ENCODE data around the gene PLEKHS1. TPM values are rescaled to one million over a fixed set of nuclear protein-coding genes. Genes with fewer than 3 reads are reported as not detected.
"Not testable (repeated sequence)": the region's sequence is repeated elsewhere in the genome, so short reads cannot be mapped to it uniquely, and the experiment has no call there.

Gene PLEKHS1
- polyA plus RNA-seq, 1 of the 3 experiments (the other 2 are of a cell fraction) = not detected

GRCh38 chr10:113808168-113808567 lies 56.7 kb downstream of the PLEKHS1 start:
- TF ChIP-seq SMC3 (IDR thresholded peaks at IDR 0.05; ENCODE audit: low read depth, low read length) (no peak), NRF1 (IDR thresholded peaks at IDR 0.05; ENCODE audit: low read depth, low read length) (no peak), TAF1 (IDR thresholded peaks at IDR 0.05; ENCODE audit: borderline replicate concordance, low read depth, low read length) (no peak), MEF2A (IDR thresholded peaks at IDR 0.05; ENCODE audit: borderline replicate concordance, low read depth) (no peak), EP300 (IDR thresholded peaks at IDR 0.05; ENCODE audit: borderline replicate concordance in 1 of 2, low read depth in 1 of 2, low read length in 1 of 2) (no peak), FOXM1 (IDR thresholded peaks at IDR 0.05; ENCODE audit: low read depth) (no peak), TCF12 (IDR thresholded peaks at IDR 0.05) (no peak)
- 21% methylated on average over 3 of the region's 3 CpGs for WGBS (ENCODE audit: low lambda C conversion rate)
- CTCF ChIA-PET = interaction anchor here (1.1 to 2.5 kb wide), 3 partner anchors 9 to 295 kb away, joined by 3 to 10 read pairs (median 3); no protein-coding TSS in a partner anchor

GRCh38 chr10:113814700-113815099 lies 63.2 kb downstream of the PLEKHS1 start:
- H3K4me1 ChIP-seq (ENCODE audit: control insufficient read depth in 1 of 2, insufficient read depth in 2 of 2, low read depth in 1 of 2, low read length in 1 of 2); POLR2A ChIA-PET; H3K9ac ChIP-seq; DNase-seq; H3K27me3 ChIP-seq (ENCODE audit: insufficient read depth); H3K27ac ChIP-seq (ENCODE audit: low read depth in 2 of 2, low read length in 1 of 2); H3K79me2 ChIP-seq (ENCODE audit: insufficient read depth); H4K20me1 ChIP-seq (ENCODE audit: insufficient read depth); H3K9me3 ChIP-seq; H3K4me2 ChIP-seq; H3K36me3 ChIP-seq (replicated peaks in 1 of 2; ENCODE audit: control insufficient read depth in 1 of 2, insufficient read depth in 2 of 2, low read length in 1 of 2); H2AFZ ChIP-seq (ENCODE audit: low read depth); H3F3A ChIP-seq (replicated peaks; ENCODE audit: insufficient read depth); H3K4me3 ChIP-seq (ENCODE audit: low read depth in 2 of 2, low read length in 1 of 2); H3K9me2 ChIP-seq: not testable (repeated sequence)
- CTCF ChIA-PET = interaction anchor here (1.3 to 2.5 kb wide), 2 partner anchors 16 to 110 kb away, joined by 3 to 8 read pairs; no protein-coding TSS in a partner anchor
- 74% methylated on average over 1 of the region's 1 CpG for WGBS (ENCODE audit: low lambda C conversion rate)

More at GRCh38 chr10:113808168-113808567, 56.7 kb downstream of the PLEKHS1 start:
- peaks cover 20% of the 10 kb centered on the region for H3K27me3 ChIP-seq (ENCODE audit: insufficient read depth)
- H3K36me3 ChIP-seq (replicated peaks in 1 of 2; ENCODE audit: control insufficient read depth in 1 of 2, insufficient read depth in 2 of 2, low read length in 1 of 2) = no peaks in the 10 kb centered on the region
- H3K9me3 ChIP-seq = no peaks in the 10 kb centered on the region
- H3K4me1 ChIP-seq (ENCODE audit: control insufficient read depth in 1 of 2, insufficient read depth in 2 of 2, low read depth in 1 of 2, low read length in 1 of 2) = no peaks in the 10 kb centered on the region
- DNase-seq = no peak
- no peaks in the 10 kb centered on the region for H4K20me1 ChIP-seq (ENCODE audit: insufficient read depth)
- H3K27ac ChIP-seq (ENCODE audit: low read depth in 2 of 2, low read length in 1 of 2) = no peak overlapping the region
- no peak overlapping the region for H3K4me2 ChIP-seq
- H3K9ac ChIP-seq = no peak overlapping the region
- POLR2A ChIA-PET = no interaction called here
- 0 out of 2 replicates have a peak overlapping the region, but pooled peaks have one; percentile 14 for H2AFZ ChIP-seq (ENCODE audit: low read depth)
- no peaks in the 10 kb centered on the region for H3F3A ChIP-seq (replicated peaks; ENCODE audit: insufficient read depth)
- H3K4me3 ChIP-seq (ENCODE audit: low read depth in 2 of 2, low read length in 1 of 2) = no peak overlapping the region
- H3K9me2 ChIP-seq = no peaks in the 10 kb centered on the region
- no peaks in the 10 kb centered on the region for H3K79me2 ChIP-seq (ENCODE audit: insufficient read depth)

DNA sequence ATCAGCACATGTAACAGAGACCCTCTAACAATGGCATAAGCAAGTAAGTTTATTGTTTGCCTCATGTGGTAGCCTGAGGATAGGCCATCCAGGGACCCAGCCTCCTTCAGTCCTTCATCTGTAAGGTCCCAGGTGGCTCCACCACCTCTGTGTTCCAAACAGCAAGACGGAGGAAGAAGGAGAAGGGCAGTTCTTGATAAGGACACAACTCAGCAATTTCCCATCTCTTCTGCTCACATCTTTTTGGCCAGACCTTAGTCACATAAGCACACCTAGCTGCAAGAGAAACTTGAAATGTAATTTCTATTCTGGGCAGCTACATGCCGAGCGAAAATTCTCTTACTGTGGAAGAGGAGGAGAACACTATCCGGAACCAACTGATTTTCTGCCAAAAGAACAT lies 68.5 kb downstream of the PLEKHS1 start:
- ChIA-PET POLR2A (no interaction called here), CTCF (no interaction called here)
- 89% methylated on average over 4 of the region's 4 CpGs for WGBS (ENCODE audit: low lambda C conversion rate)
- Histone ChIP-seq H3K4me1 (ENCODE audit: control insufficient read depth in 1 of 2, insufficient read depth in 2 of 2, low read depth in 1 of 2, low read length in 1 of 2) (no peaks in the 10 kb centered on the region), H3K9me3 (no peaks in the 10 kb centered on the region), H3K79me2 (ENCODE audit: insufficient read depth) (no peaks in the 10 kb centered on the region), H3K9ac (no peak overlapping the region), H3K9me2 (no peaks in the 10 kb centered on the region), H4K20me1 (ENCODE audit: insufficient read depth) (no peaks in the 10 kb centered on the region), H3K27me3 (ENCODE audit: insufficient read depth) (no peaks in the 10 kb centered on the region), H3K27ac (ENCODE audit: low read depth in 2 of 2, low read length in 1 of 2) (no peak overlapping the region), H3F3A (replicated peaks; ENCODE audit: insufficient read depth) (no peaks in the 10 kb centered on the region), H3K4me3 (ENCODE audit: low read depth in 2 of 2, low read length in 1 of 2) (no peak overlapping the region), H2AFZ (ENCODE audit: low read depth) (no peak overlapping the region), H3K36me3 (replicated peaks in 1 of 2; ENCODE audit: control insufficient read depth in 1 of 2, insufficient read depth in 2 of 2, low read length in 1 of 2) (no peaks in the 10 kb centered on the region), H3K4me2 (no peak overlapping the region)
- no peak for TF ChIP-seq MEF2A (IDR thresholded peaks at IDR 0.05; ENCODE audit: borderline replicate concordance, low read depth)
- TF ChIP-seq TAF1 (IDR thresholded peaks at IDR 0.05; ENCODE audit: borderline replicate concordance, low read depth, low read length) = no peak
- TF ChIP-seq, protein P1, sequence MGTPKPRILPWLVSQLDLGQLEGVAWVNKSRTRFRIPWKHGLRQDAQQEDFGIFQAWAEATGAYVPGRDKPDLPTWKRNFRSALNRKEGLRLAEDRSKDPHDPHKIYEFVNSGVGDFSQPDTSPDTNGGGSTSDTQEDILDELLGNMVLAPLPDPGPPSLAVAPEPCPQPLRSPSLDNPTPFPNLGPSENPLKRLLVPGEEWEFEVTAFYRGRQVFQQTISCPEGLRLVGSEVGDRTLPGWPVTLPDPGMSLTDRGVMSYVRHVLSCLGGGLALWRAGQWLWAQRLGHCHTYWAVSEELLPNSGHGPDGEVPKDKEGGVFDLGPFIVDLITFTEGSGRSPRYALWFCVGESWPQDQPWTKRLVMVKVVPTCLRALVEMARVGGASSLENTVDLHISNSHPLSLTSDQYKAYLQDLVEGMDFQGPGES (IDR thresholded peaks at IDR 0.05; ENCODE audit: low read depth, low read length) = no peak
- TF ChIP-seq RCOR1 (IDR thresholded peaks at IDR 0.05; ENCODE audit: low read length) = no peak
- no peak for DNase-seq

All from SK-N-SH (cell line).